Endothelial cell of umbilical vein (primary cell): ENCODE results near the gene AADACL4. TPM values are rescaled to one million over a fixed set of nuclear protein-coding genes. Genes with fewer than 3 reads are reported as not detected.

Experiments used
- BruUV-seq: library from RNA; stranded (reverse); fragments of 400-500 nt; replicated peaks from 2 replicates; lab custom pipeline; 2021; lab: Mats Ljungman, UMichigan
- CTCF ChIA-PET: fragments of 300-600, 350-600 bp; sonication (Branson Sonifier 250); formaldehyde crosslinking; loops from one replicate; lab custom pipeline; 2021; ENCODE audit warnings: antibody characterized with exemption, inconsistent platforms; lab: Charles Lee
- POLR2A ChIA-PET: fragments of 300-600, 350-600 bp; sonication (Branson Sonifier 250); formaldehyde crosslinking; loops from one replicate; lab custom pipeline; 2021; ENCODE audit warnings: antibody characterized with exemption, inconsistent platforms; lab: Charles Lee
- DNase-seq: peaks from one replicate; pipeline ENCODE4 v3.0.0-alpha.2; 2011; ENCODE audit warnings: low read depth, low spot score
- FAIRE-seq: peaks from 2 replicates; lab custom pipeline; 2011; peaks lifted over from hg19 to GRCh38; lab: Jason Lieb, UNC
- H2AFZ ChIP-seq: 2 replicates; pipeline ENCODE4 v1.6.0; 2012; ENCODE audit warnings: low read depth, low read length, control low read depth, inconsistent platforms
- H3K27ac ChIP-seq: 2 replicates; pipeline ENCODE4 v1.5.1; 2011; ENCODE audit warnings: low read depth, mild to moderate bottlenecking, control low read depth, low read length, moderate library complexity; ENCODE audit not compliant: insufficient read depth
- H3K27me3 ChIP-seq, 2 experiments: 2 replicates each; pipeline versions ENCODE4 v1.6.0 to v1.6.1; 2011; ENCODE audit warnings: low read length in 2 of 2, mixed read lengths in 1 of 2; ENCODE audit not compliant: control insufficient read depth in 2 of 2, insufficient read depth in 2 of 2
- H3K36me3 ChIP-seq, 2 experiments: 2 replicates in 1 of 2; 3 replicates in 1 of 2; pipeline ENCODE4 v1.5.1; 2011; ENCODE audit warnings: low read length in 2 of 2, mild to moderate bottlenecking in 1 of 2, moderate library complexity in 1 of 2; ENCODE audit not compliant: control insufficient read depth in 2 of 2, insufficient read depth in 2 of 2; ENCODE audit errors: extremely low read depth in 1 of 2
- H3K4me1 ChIP-seq: 3 replicates; pipeline ENCODE4 v1.5.1; 2011; ENCODE audit warnings: mild to moderate bottlenecking, low read length; ENCODE audit not compliant: control insufficient read depth, insufficient read depth; ENCODE audit errors: extremely low read depth
- H3K4me2 ChIP-seq: 2 replicates; pipeline ENCODE4 v1.6.1; 2011; ENCODE audit warnings: low read length, control low read depth, mixed read lengths; ENCODE audit not compliant: insufficient read depth
- H3K4me3 ChIP-seq, 3 experiments: fragments of 200-600 bp in 1 of 3; sonication (generic), shearing (Covaris generic) in 1 of 3; replicated peaks in 1 of 3; 2 replicates each; pipeline ENCODE4 v1.5.1; 2011 to 2016; ENCODE audit warnings: control low read depth in 3 of 3, low read length in 3 of 3, mild to moderate bottlenecking in 2 of 3, inconsistent platforms in 1 of 3, low read depth in 1 of 3, moderate library complexity in 1 of 3; ENCODE audit not compliant: insufficient read depth in 1 of 3
- H3K79me2 ChIP-seq: 2 replicates; pipeline ENCODE4 v1.6.0; 2012; ENCODE audit warnings: low read length, inconsistent platforms; ENCODE audit not compliant: control insufficient read depth, insufficient read depth
- H3K9ac ChIP-seq: replicated peaks from 2 replicates; pipeline ENCODE3; 2011; ENCODE audit warnings: low read length, control low read depth; ENCODE audit not compliant: insufficient read depth; ENCODE audit errors: extremely low read depth
- H3K9me1 ChIP-seq: replicated peaks from 3 replicates; pipeline ENCODE4 v1.6.0; 2011; ENCODE audit warnings: mild to moderate bottlenecking, low read length; ENCODE audit not compliant: control insufficient read depth, insufficient read depth; ENCODE audit errors: extremely low read depth
- H3K9me3 ChIP-seq: replicated peaks from 2 replicates; pipeline ENCODE4 v1.5.1; 2012; ENCODE audit warnings: low read length, inconsistent platforms; ENCODE audit not compliant: control insufficient read depth, insufficient read depth
- H4K20me1 ChIP-seq: replicated peaks from 2 replicates; pipeline ENCODE3; 2011; ENCODE audit warnings: mild to moderate bottlenecking, low read length; ENCODE audit not compliant: control insufficient read depth, insufficient read depth; ENCODE audit errors: extremely low read depth
- CTCF ChIP-seq, 2 donors: IDR thresholded peaks; 1 replicate in 1 of 2; 2 replicates in 1 of 2; pipeline ENCODE4 v1.5.1; 2011; ENCODE audit warnings: low read length in 2 of 2, mild to moderate bottlenecking in 2 of 2, moderate library complexity in 2 of 2, control low read depth in 1 of 2, inconsistent platforms in 1 of 2, low read depth in 1 of 2; ENCODE audit not compliant: insufficient read depth in 1 of 2; ENCODE audit errors: extremely low read depth in 1 of 2
- EZH2 ChIP-seq: IDR thresholded peaks from 2 replicates; pipeline ENCODE4 v1.6.1; 2012; ENCODE audit warnings: borderline replicate concordance, low read depth, mild to moderate bottlenecking, moderate library complexity, low read length, inconsistent platforms; ENCODE audit not compliant: severe bottlenecking
- JUN ChIP-seq: IDR thresholded peaks from 2 replicates; pipeline ENCODE4 v1.6.1; 2011; ENCODE audit warnings: borderline replicate concordance, low read depth; ENCODE audit not compliant: insufficient read length, insufficient read depth
- MAX ChIP-seq: IDR thresholded peaks from 2 replicates; pipeline ENCODE4 v1.6.1; 2011; ENCODE audit not compliant: insufficient read depth, insufficient read length
- MYC ChIP-seq: IDR thresholded peaks from one replicate; pipeline ENCODE4 v1.6.1; 2011; ENCODE audit warnings: mild to moderate bottlenecking, low read depth, low read length
- POLR2A ChIP-seq: IDR thresholded peaks from 2 replicates; pipeline ENCODE4 v1.6.1; 2012; ENCODE audit warnings: low read depth, mild to moderate bottlenecking, control low read depth, low read length
- POLR2AphosphoS5 ChIP-seq: IDR thresholded peaks from 2 replicates; pipeline ENCODE4 v1.6.1; 2012; ENCODE audit warnings: low read depth, mild to moderate bottlenecking, control low read depth, low read length, moderate library complexity; ENCODE audit not compliant: insufficient read depth
- dilution Hi-C: fragments of 300-500 bp; cut with MboI; formaldehyde crosslinking; loops from one replicate; pipeline ENCODE4 v1.15.0; 2019; ENCODE audit warnings: low sequenced_read_pairs; ENCODE audit not compliant: extremely low pct_ligation_motif_present
- intact Hi-C: fragments of 100-400 bp; cut with micrococcal nuclease; formaldehyde crosslinking; loops from one replicate; pipeline ENCODE4 v1.10.0; 2022
- polyA plus RNA-seq, 4 experiments: library from polyadenylated mRNA; depleted of rRNA in 3 of 4; stranded (reverse) in 3 of 4; unstranded in 1 of 4; fragments of >200 nt; gene quantifications; 2 replicates each; pipeline versions ENCODE4 v1.2.1 to v1.2.3, GENCODE V29; 2011 to 2012; ENCODE audit warnings: missing spikeins in 1 of 4
- total RNA-seq: library from RNA; stranded (reverse); gene quantifications from 2 replicates; pipeline ENCODE4 v1.2.3, GENCODE V29; 2021

AADACL4 gene
- total and polyA plus RNA-seq, 2 donors (not counting 3 experiments of a cell fraction or from before 2014, with no cell fraction given): not detected

DNA sequence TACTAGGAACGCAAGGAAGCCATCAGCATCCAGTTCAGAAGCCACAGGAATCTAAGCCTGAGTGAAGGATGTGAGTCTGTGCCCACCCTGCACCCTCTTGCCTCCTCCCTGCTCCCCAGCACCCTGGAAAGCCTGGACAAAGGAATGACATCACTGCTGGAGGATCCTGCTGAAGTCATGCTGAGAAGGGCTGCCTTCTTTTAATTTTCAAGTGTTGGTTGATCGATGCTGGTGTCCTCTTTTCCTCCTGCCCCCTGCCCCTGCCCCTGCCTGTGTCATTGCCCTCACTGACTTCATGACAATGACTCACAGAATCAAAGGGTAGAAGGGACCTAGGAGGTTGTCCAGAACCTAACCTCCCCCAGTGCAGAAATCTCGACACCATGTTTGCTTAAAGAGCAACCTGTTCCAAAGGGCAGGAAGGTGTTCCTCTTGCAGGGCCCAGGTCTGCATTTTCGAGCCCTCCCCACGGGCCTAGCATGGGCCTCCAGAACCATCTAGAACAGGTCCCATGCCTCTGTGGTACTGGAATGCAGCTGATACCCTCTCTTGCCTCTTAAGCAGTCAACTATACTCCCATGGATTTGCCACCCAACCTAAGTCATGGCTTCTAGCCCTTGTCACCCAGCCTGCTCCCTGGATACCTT, 35.5 kb upstream of the AADACL4 start:
- Histone ChIP-seq H3K9ac (no peak overlapping the region), H3K4me2 (no peak overlapping the region), H3K79me2 (no peaks in the 10 kb centered on the region), H3K4me3 (no peak overlapping the region), H3K36me3 (peaks cover 5 to 7% of the 10 kb centered on the region in 2 experiments), H3K27me3 (no peaks in the 10 kb centered on the region), H2AFZ (no peak overlapping the region), H3K4me1 (peaks cover 13% of the 10 kb centered on the region), H4K20me1 (no peaks in the 10 kb centered on the region), H3K9me3 (no peaks in the 10 kb centered on the region), H3K27ac (no peak overlapping the region), H3K9me1 (no peaks in the 10 kb centered on the region)
- POLR2A ChIA-PET: no interaction called here
- FAIRE-seq (no peak), DNase-seq (no peak)
- no peak for TF ChIP-seq CTCF (IDR thresholded peaks at IDR 0.05; ENCODE audit: extremely low read depth in 1 of 2, insufficient read depth in 1 of 2, low read depth in 1 of 2, low read length in 2 of 2)
- no peak for TF ChIP-seq MYC
- no peak for TF ChIP-seq JUN
- TF ChIP-seq EZH2: no peak
- no peak for TF ChIP-seq POLR2AphosphoS5
- no peak for TF ChIP-seq POLR2A
- no peak for TF ChIP-seq MAX
- CTCF ChIA-PET: no interaction called here
- dilution Hi-C loops (no loop called here), intact Hi-C loops (no loop called here)
- BruUV-seq: no TSS peak
